Keratinocyte (primary cell): Measurements from ENCODE around the gene HS3ST6. TPM values are rescaled to one million over a fixed set of nuclear protein-coding genes. Genes with fewer than 3 reads are reported as not detected.

Source experiments
- DNase-seq: peaks from one replicate; pipeline ENCODE4 v3.0.0-alpha.2; 2011; ENCODE audit warnings: low read depth, missing footprints, low spot score
- FAIRE-seq: peaks from 2 replicates; lab custom pipeline; 2011; peaks lifted over from hg19 to GRCh38; lab: Jason Lieb, UNC
- H2AFZ ChIP-seq: 2 replicates; pipeline ENCODE4 v1.6.0; 2012; ENCODE audit warnings: low read length, control low read depth, inconsistent platforms; ENCODE audit not compliant: control insufficient read depth
- H3K27ac ChIP-seq: 2 replicates; pipeline ENCODE4 v1.5.1; 2011; ENCODE audit warnings: low read length; ENCODE audit not compliant: control insufficient read depth, insufficient read depth
- H3K27me3 ChIP-seq: 3 replicates; pipeline ENCODE4 v1.6.0; 2011; ENCODE audit warnings: low read length; ENCODE audit not compliant: control insufficient read depth, insufficient read depth; ENCODE audit errors: extremely low read depth
- H3K36me3 ChIP-seq, 2 experiments: 2 replicates in 1 of 2; 3 replicates in 1 of 2; pipeline ENCODE4 v1.5.1; 2011; ENCODE audit warnings: low read length in 2 of 2, mild to moderate bottlenecking in 1 of 2; ENCODE audit not compliant: control insufficient read depth in 2 of 2, insufficient read depth in 2 of 2; ENCODE audit errors: extremely low read depth in 1 of 2
- H3K4me1 ChIP-seq: 3 replicates; pipeline ENCODE4 v1.5.1; 2011; ENCODE audit warnings: low read length; ENCODE audit not compliant: control insufficient read depth, insufficient read depth; ENCODE audit errors: extremely low read depth
- H3K4me2 ChIP-seq: 3 replicates; pipeline ENCODE4 v1.6.0; 2011; ENCODE audit warnings: low read depth, low read length; ENCODE audit not compliant: control insufficient read depth, insufficient read depth; ENCODE audit errors: extremely low read depth
- H3K4me3 ChIP-seq, 3 experiments: fragments of 200-600 bp in 1 of 3; sonication (generic) in 1 of 3; 2 replicates in 2 of 3; 3 replicates in 1 of 3; pipeline ENCODE4 v1.5.1; 2011 to 2016; ENCODE audit warnings: low read length in 3 of 3, mild to moderate bottlenecking in 3 of 3, control low read depth in 2 of 3, inconsistent platforms in 1 of 3, low read depth in 1 of 3, mixed read lengths in 1 of 3, mixed run types in 1 of 3, moderate library complexity in 1 of 3; ENCODE audit not compliant: control insufficient read depth in 2 of 3, insufficient read depth in 2 of 3; ENCODE audit errors: extremely low read depth in 1 of 3
- H3K79me2 ChIP-seq: 2 replicates; pipeline ENCODE4 v1.6.0; 2012; ENCODE audit warnings: low read length; ENCODE audit not compliant: control insufficient read depth, insufficient read depth
- H3K9ac ChIP-seq: 3 replicates; pipeline ENCODE4 v1.6.0; 2011; ENCODE audit warnings: low read length; ENCODE audit not compliant: control insufficient read depth, insufficient read depth; ENCODE audit errors: extremely low read depth
- H3K9me1 ChIP-seq: 3 replicates; pipeline ENCODE4 v1.6.0; 2011; ENCODE audit warnings: low read length; ENCODE audit not compliant: control insufficient read depth, insufficient read depth; ENCODE audit errors: extremely low read depth
- H3K9me3 ChIP-seq: 2 replicates; pipeline ENCODE4 v1.5.1; 2012; ENCODE audit warnings: low read depth, low read length; ENCODE audit not compliant: control insufficient read depth
- H4K20me1 ChIP-seq: 3 replicates; pipeline ENCODE4 v1.6.0; 2011; ENCODE audit warnings: low read length; ENCODE audit not compliant: control insufficient read depth, insufficient read depth; ENCODE audit errors: extremely low read depth
- CTCF ChIP-seq, 3 experiments: IDR thresholded peaks in 1 of 3; conservative IDR thresholded peaks in 1 of 3; optimal IDR thresholded peaks in 1 of 3; 2 replicates in 2 of 3; 3 replicates in 1 of 3; pipeline versions ENCODE3 to v1.5.1; 2011; ENCODE audit warnings: low read length in 3 of 3, mild to moderate bottlenecking in 3 of 3, moderate library complexity in 2 of 3, control low read depth in 1 of 3, inconsistent platforms in 1 of 3; ENCODE audit not compliant: insufficient read depth in 2 of 3; ENCODE audit errors: extremely low read depth in 1 of 3
- EZH2 ChIP-seq: IDR thresholded peaks from one replicate; pipeline ENCODE4 v1.6.1; 2012; ENCODE audit warnings: inconsistent platforms, mild to moderate bottlenecking, low read length, moderate library complexity
- dilution Hi-C: fragments of 300-500 bp; cut with MboI; formaldehyde crosslinking; loops from one replicate; pipeline ENCODE4 v1.7.0; 2020; ENCODE audit warnings: low sequenced_read_pairs; ENCODE audit not compliant: extremely low pct_ligation_motif_present
- polyA plus RNA-seq, 5 experiments: library from polyadenylated mRNA; depleted of rRNA in 3 of 5; stranded (reverse) in 3 of 5; stranded (forward) in 1 of 5; unstranded in 1 of 5; fragments of >200 nt; gene quantifications; 1 replicate in 1 of 5; 2 replicates in 3 of 5; 3 replicates in 1 of 5; pipeline versions ENCODE4 v1.2.1 to v1.2.3, GENCODE V29; 2011 to 2012; ENCODE audit warnings: missing spikeins in 2 of 5, low read depth in 1 of 5, low replicate concordance in 1 of 5

The HS3ST6 gene
- polyA plus RNA-seq, 1 donor (not counting 4 experiments of a cell fraction or from before 2014, with no cell fraction given), result not detected

DNA sequence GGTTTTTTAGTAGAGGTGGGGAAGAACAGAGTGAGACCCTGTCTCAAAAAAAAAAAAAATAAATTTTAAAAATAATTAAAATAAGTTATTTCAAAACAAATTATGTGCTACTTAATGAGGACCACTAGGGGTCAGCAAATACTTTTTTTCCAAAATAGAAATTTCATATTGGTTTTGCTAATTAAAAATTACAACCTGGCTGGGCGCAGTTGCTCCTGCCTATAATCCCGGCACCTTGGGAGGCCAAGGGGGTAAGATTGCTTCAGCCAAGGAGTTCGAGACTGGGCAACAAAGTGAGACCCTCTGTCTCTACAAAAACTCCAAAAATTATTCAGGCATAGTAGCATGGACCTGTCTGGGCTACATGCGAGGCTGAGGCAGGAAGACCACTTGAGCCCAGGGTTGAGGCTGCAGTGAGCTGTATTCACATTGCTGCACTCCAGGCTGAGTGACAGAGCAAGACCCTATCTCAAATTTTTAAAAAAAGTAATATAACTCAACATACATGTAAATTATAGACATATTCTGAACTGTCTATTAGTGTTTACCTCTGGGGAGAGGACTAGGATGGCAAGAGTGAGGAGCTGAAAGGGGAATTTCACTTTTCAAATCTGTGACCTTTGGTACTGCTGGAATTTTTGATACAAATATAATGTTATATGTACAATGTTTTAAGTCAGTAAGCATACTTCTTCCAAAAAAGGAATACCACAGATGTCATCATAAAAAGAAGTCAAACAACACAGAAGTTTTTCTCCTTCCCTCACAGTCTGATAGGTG is 54.3 kb downstream of the HS3ST6 start:
- no peak overlapping the region for H3K4me3 ChIP-seq
- no peak for TF ChIP-seq EZH2
- peak in 2 of 3 experiments; percentile 27 to 43 for TF ChIP-seq CTCF (optimal IDR thresholded peaks at IDR 0.05 in 1 of 3, IDR thresholded peaks at IDR 0.05 in 1 of 3, conservative IDR thresholded peaks at IDR 0.05 in 1 of 3; ENCODE audit: extremely low read depth in 1 of 3, insufficient read depth in 2 of 3, low read length in 3 of 3)
- no peaks in the 10 kb centered on the region for H4K20me1 ChIP-seq
- no peak for FAIRE-seq
- no peak overlapping the region for H3K27ac ChIP-seq
- no peaks in the 10 kb centered on the region for H3K9me1 ChIP-seq
- H3K9me3 ChIP-seq, result no peaks in the 10 kb centered on the region
- H3K36me3 ChIP-seq, result no peaks in the 10 kb centered on the region
- H3K27me3 ChIP-seq, result peaks cover 10% of the 10 kb centered on the region
- no peak overlapping the region for H3K9ac ChIP-seq
- H3K4me2 ChIP-seq, result no peak overlapping the region
- no peaks in the 10 kb centered on the region for H3K4me1 ChIP-seq
- H2AFZ ChIP-seq, result no peak overlapping the region
- DNase-seq, result no peak
- dilution Hi-C loops, result no loop called here
- H3K79me2 ChIP-seq, result no peaks in the 10 kb centered on the region

DNA sequence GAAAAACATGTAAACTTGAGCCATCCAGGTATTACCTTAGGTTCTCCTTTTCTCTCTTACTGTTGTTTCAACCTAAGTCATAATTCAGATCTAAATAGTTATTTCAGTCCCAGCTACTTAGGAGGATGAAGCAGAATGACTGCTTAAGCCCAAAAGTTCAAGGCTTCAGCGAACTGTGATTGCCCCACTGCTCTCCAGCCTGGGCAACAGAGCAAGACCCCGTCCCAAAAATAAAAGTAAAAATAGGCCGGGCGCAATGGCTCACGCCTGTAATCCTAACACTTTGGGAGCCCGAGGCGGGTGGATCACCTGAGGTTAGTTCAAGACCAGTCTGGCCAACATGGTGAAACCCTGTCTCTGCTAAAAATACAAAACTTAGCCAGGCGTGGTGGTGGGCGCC is 55.8 kb downstream of the HS3ST6 start:
- H3K9ac ChIP-seq, result no peak overlapping the region
- no peaks in the 10 kb centered on the region for H3K4me1 ChIP-seq
- H3K36me3 ChIP-seq, result no peaks in the 10 kb centered on the region
- no peak overlapping the region for H3K4me2 ChIP-seq
- no peaks in the 10 kb centered on the region for H3K79me2 ChIP-seq
- DNase-seq (no peak), FAIRE-seq (no peak)
- H2AFZ ChIP-seq, result no peak overlapping the region
- no peaks in the 10 kb centered on the region for H3K9me1 ChIP-seq
- TF ChIP-seq CTCF (optimal IDR thresholded peaks at IDR 0.05 in 1 of 3, IDR thresholded peaks at IDR 0.05 in 1 of 3, conservative IDR thresholded peaks at IDR 0.05 in 1 of 3; ENCODE audit: extremely low read depth in 1 of 3, insufficient read depth in 2 of 3, low read length in 3 of 3) (no peak), EZH2 (no peak)
- no peak overlapping the region for H3K27ac ChIP-seq
- H3K4me3 ChIP-seq, result no peak overlapping the region
- no peaks in the 10 kb centered on the region for H3K9me3 ChIP-seq
- peaks cover 18% of the 10 kb centered on the region for H3K27me3 ChIP-seq
- no peaks in the 10 kb centered on the region for H4K20me1 ChIP-seq
- dilution Hi-C loops, result no loop called here
